Tibial nerve (tissue), 4 donors: Measurements from ENCODE around the gene UBLCP1. TPM values are rescaled to one million over a fixed set of nuclear protein-coding genes. Genes with fewer than 3 reads are reported as not detected.
"Not testable (repeated sequence)": the region's sequence is repeated elsewhere in the genome, so short reads cannot be mapped to it uniquely, and the experiment has no call there.

Experiments
- DNase-seq, 2 donors: peaks; one replicate each; pipeline ENCODE4 v3.0.0-alpha.2; 2019; ENCODE audit warnings: low spot score in 2 of 2
- H3K27ac ChIP-seq, 4 donors: fragments of 200-600 bp; sonication (generic) in 3 of 4; one replicate each; pipeline ENCODE4 v1.5.1; 2017 to 2019; ENCODE audit warnings: mild to moderate bottlenecking in 1 of 4
- H3K27me3 ChIP-seq, 2 donors: fragments of 200-600 bp; sonication (generic) in 1 of 2; one replicate each; pipeline versions ENCODE4 v1.5.1 to v1.6.0; 2017 to 2019
- H3K36me3 ChIP-seq, 3 donors: fragments of 200-600 bp; sonication (generic); one replicate each; pipeline ENCODE4 v1.5.1; 2018 to 2019
- H3K4me1 ChIP-seq, 4 donors: fragments of 200-600 bp; sonication (generic) in 3 of 4; one replicate each; pipeline ENCODE4 v1.5.1; 2017 to 2019
- H3K4me3 ChIP-seq, 4 donors: fragments of 200-600 bp; sonication (generic) in 3 of 4; one replicate each; pipeline ENCODE4 v1.5.1; 2017 to 2019; ENCODE audit warnings: mild to moderate bottlenecking in 1 of 4, moderate library complexity in 1 of 4
- H3K9me3 ChIP-seq, 4 donors: fragments of 200-600 bp; sonication (generic) in 3 of 4; one replicate each; pipeline ENCODE4 v1.5.1; 2017 to 2019
- CTCF ChIP-seq, 5 experiments: fragments of 200-600 bp in 3 of 5; fragments of 450-650 bp in 2 of 5; sonication (generic) in 3 of 5; IDR thresholded peaks; one replicate each; pipeline ENCODE4 v1.5.1; 2016 to 2019; ENCODE audit warnings: antibody characterized with exemption in 5 of 5, mild to moderate bottlenecking in 3 of 5, moderate library complexity in 2 of 5
- EP300 ChIP-seq, 2 donors: sonication (generic); formaldehyde crosslinking; IDR thresholded peaks; one replicate each; pipeline ENCODE4 v1.6.1; 2017; ENCODE audit warnings: antibody characterized with exemption in 2 of 2, mild to moderate bottlenecking in 1 of 2
- POLR2A ChIP-seq, 2 donors: fragments of 450-650 bp; IDR thresholded peaks; one replicate each; pipeline ENCODE4 v1.6.1; 2017; ENCODE audit warnings: antibody characterized with exemption in 2 of 2, mild to moderate bottlenecking in 2 of 2, moderate library complexity in 2 of 2
- WGBS, 2 donors: methylation state at CpG; one replicate each; pipeline ENCODE4 v1.1.5; 2018; 5-methylcytosine and 5-hydroxymethylcytosine counted together
- total RNA-seq, 4 donors: library from RNA; depleted of rRNA; stranded (reverse); fragments of >200 nt; gene quantifications; one replicate each; pipeline ENCODE4 v1.1.0, GENCODE V29; 2016

The UBLCP1 gene
- total RNA-seq, 4 donors from 2014 or later, result 12.4 to 30.1 (median 21.4) TPM

- no peak overlapping the region for H3K4me3 ChIP-seq
- TF ChIP-seq CTCF (IDR thresholded peaks at IDR 0.05) (no peak), POLR2A (IDR thresholded peaks at IDR 0.05) (no peak), EP300 (IDR thresholded peaks at IDR 0.05) (no peak)
- no peaks in the 10 kb centered on the region for H3K4me1 ChIP-seq
- no peak overlapping the region for H3K27ac ChIP-seq
- no peaks in the 10 kb centered on the region for H3K36me3 ChIP-seq
- 41 to 50% methylated on average over 2 of the region's 2 CpGs for WGBS, 2 donors
- no peak for DNase-seq
- no peaks in the 10 kb centered on the region for H3K9me3 ChIP-seq
- H3K27me3 ChIP-seq, result no peaks in the 10 kb centered on the region
Measured at GRCh38 chr5:159218595-159219023, 44.5 kb upstream of the UBLCP1 start.

GRCh38 chr5:159220206-159220605 is 42.9 kb upstream of the UBLCP1 start:
- Histone ChIP-seq H3K36me3 (no peaks in the 10 kb centered on the region), H3K27me3 (no peaks in the 10 kb centered on the region), H3K27ac (no peak overlapping the region), H3K9me3 (no peaks in the 10 kb centered on the region), H3K4me3 (no peak overlapping the region), H3K4me1 (no peaks in the 10 kb centered on the region)
- TF ChIP-seq EP300 (IDR thresholded peaks at IDR 0.05) (no peak), CTCF (IDR thresholded peaks at IDR 0.05) (no peak), POLR2A (IDR thresholded peaks at IDR 0.05) (no peak)
- no peak for DNase-seq
- WGBS, 2 donors, result 85% methylated on average over 5 of the region's 5 CpGs

GRCh38 chr5:159223469-159223868 is 39.6 kb upstream of the UBLCP1 start:
- DNase-seq, result no peak
- no peaks in the 10 kb centered on the region for H3K27me3 ChIP-seq
- H3K27ac ChIP-seq, result no peak overlapping the region
- no peaks in the 10 kb centered on the region for H3K36me3 ChIP-seq
- H3K4me3 ChIP-seq, result no peak overlapping the region
- WGBS, 2 donors, result 68 to 75% methylated on average over 3 of the region's 3 CpGs
- no peaks in the 10 kb centered on the region for H3K4me1 ChIP-seq
- H3K9me3 ChIP-seq, result no peaks in the 10 kb centered on the region
- TF ChIP-seq POLR2A (IDR thresholded peaks at IDR 0.05) (no peak), EP300 (IDR thresholded peaks at IDR 0.05) (no peak)

- H3K9me3 ChIP-seq, result no peaks in the 10 kb centered on the region
- no peak overlapping the region for H3K27ac ChIP-seq
- no peaks in the 10 kb centered on the region for H3K36me3 ChIP-seq
- no peaks in the 10 kb centered on the region for H3K27me3 ChIP-seq
- no peak for DNase-seq
- H3K4me1 ChIP-seq, result no peaks in the 10 kb centered on the region
- WGBS, 2 donors, result 77 to 100% methylated on average over 2 of the region's 2 CpGs
- TF ChIP-seq EP300 (IDR thresholded peaks at IDR 0.05) (no peak), CTCF (IDR thresholded peaks at IDR 0.05) (no peak), POLR2A (IDR thresholded peaks at IDR 0.05) (no peak)
- H3K4me3 ChIP-seq, result no peak overlapping the region
Measured at GRCh38 chr5:159224471-159224870, 38.6 kb upstream of the UBLCP1 start.

GRCh38 chr5:159226451-159226850 is 36.6 kb upstream of the UBLCP1 start:
- Histone ChIP-seq H3K27me3 (no peaks in the 10 kb centered on the region), H3K4me3 (no peak overlapping the region), H3K9me3 (no peaks in the 10 kb centered on the region), H3K4me1 (no peaks in the 10 kb centered on the region), H3K36me3 (no peaks in the 10 kb centered on the region), H3K27ac (no peak overlapping the region)
- TF ChIP-seq EP300 (IDR thresholded peaks at IDR 0.05) (no peak), POLR2A (IDR thresholded peaks at IDR 0.05) (no peak), CTCF (IDR thresholded peaks at IDR 0.05) (no peak)
- DNase-seq, result no peak

GRCh38 chr5:159227452-159227851 is 35.6 kb upstream of the UBLCP1 start:
- H3K9me3 ChIP-seq, result no peaks in the 10 kb centered on the region
- no peak overlapping the region for H3K4me3 ChIP-seq
- H3K27me3 ChIP-seq, result no peaks in the 10 kb centered on the region
- H3K4me1 ChIP-seq, result no peaks in the 10 kb centered on the region
- H3K27ac ChIP-seq, result no peak overlapping the region
- WGBS, 2 donors, result 74 to 83% methylated on average over 3 of the region's 3 CpGs
- no peaks in the 10 kb centered on the region for H3K36me3 ChIP-seq
- no peak for DNase-seq
- TF ChIP-seq POLR2A (IDR thresholded peaks at IDR 0.05) (no peak), CTCF (IDR thresholded peaks at IDR 0.05) (no peak), EP300 (IDR thresholded peaks at IDR 0.05) (no peak)

- DNase-seq, H3K27me3 ChIP-seq, H3K36me3 ChIP-seq, H3K9me3 ChIP-seq, H3K4me3 ChIP-seq, H3K4me1 ChIP-seq, H3K27ac ChIP-seq: not testable (repeated sequence)
- WGBS, 2 donors, result 78 to 82% methylated on average over 5 of the region's 5 CpGs
Measured at GRCh38 chr5:159228097-159228496, 35.0 kb upstream of the UBLCP1 start.
